ENCODE measurements around the gene KCNK6. TPM values are rescaled to one million over a fixed set of nuclear protein-coding genes. Genes with fewer than 3 reads are reported as not detected.

Gene KCNK6
- polyA plus RNA-seq, 1 donor (not counting 4 experiments of a cell fraction or from before 2014, with no cell fraction given): 23.9 TPM

- H3K36me3 ChIP-seq (ENCODE audit: control insufficient read depth in 2 of 2, extremely low read depth in 1 of 2, insufficient read depth in 2 of 2, low read length in 2 of 2): peaks cover 14 to 46% of the 10 kb centered on the region in 2 experiments
- H3K9me1 ChIP-seq (ENCODE audit: control insufficient read depth, extremely low read depth, insufficient read depth, low read length): peaks cover 8% of the 10 kb centered on the region
- H2AFZ ChIP-seq (ENCODE audit: control insufficient read depth, low read length): no peak overlapping the region
- TF ChIP-seq CTCF (optimal IDR thresholded peaks at IDR 0.05 in 1 of 3, IDR thresholded peaks at IDR 0.05 in 1 of 3, conservative IDR thresholded peaks at IDR 0.05 in 1 of 3; ENCODE audit: extremely low read depth in 1 of 3, insufficient read depth in 2 of 3, low read length in 3 of 3): no peak
- TF ChIP-seq EZH2 (IDR thresholded peaks at IDR 0.05; ENCODE audit: low read length): no peak
- peak overlapping the region; percentile 22 for H3K27ac ChIP-seq (ENCODE audit: control insufficient read depth, insufficient read depth, low read length)
- peaks cover 96% of the 10 kb centered on the region for H3K79me2 ChIP-seq (ENCODE audit: control insufficient read depth, insufficient read depth, low read length)
- H3K4me2 ChIP-seq (ENCODE audit: control insufficient read depth, extremely low read depth, insufficient read depth, low read depth, low read length): no peak overlapping the region
- H3K27me3 ChIP-seq (ENCODE audit: control insufficient read depth, extremely low read depth, insufficient read depth, low read length): no peaks in the 10 kb centered on the region
- DNase-seq (ENCODE audit: low read depth, low spot score) (no peak), FAIRE-seq (no peak)
- no peaks in the 10 kb centered on the region for H3K9me3 ChIP-seq (ENCODE audit: control insufficient read depth, low read depth, low read length)
- peaks cover 33% of the 10 kb centered on the region for H3K4me1 ChIP-seq (ENCODE audit: control insufficient read depth, extremely low read depth, insufficient read depth, low read length)
- H3K4me3 ChIP-seq (ENCODE audit: control insufficient read depth in 2 of 3, extremely low read depth in 1 of 3, insufficient read depth in 2 of 3, low read depth in 1 of 3, low read length in 3 of 3): no peak overlapping the region
- H3K9ac ChIP-seq (ENCODE audit: control insufficient read depth, extremely low read depth, insufficient read depth, low read length): no peak overlapping the region
- peaks cover 51% of the 10 kb centered on the region for H4K20me1 ChIP-seq (ENCODE audit: control insufficient read depth, extremely low read depth, insufficient read depth, low read length)
- dilution Hi-C loops (cut with MboI; ENCODE audit: extremely low pct_ligation_motif_present, low sequenced_read_pairs): no loop called here
Measured at GRCh38 chr19:38277969-38278680, 41.5 kb upstream of the KCNK6 start.

- no peak overlapping the region for H3K27ac ChIP-seq (ENCODE audit: control insufficient read depth, insufficient read depth, low read length)
- peaks cover 33% of the 10 kb centered on the region for H3K4me1 ChIP-seq (ENCODE audit: control insufficient read depth, extremely low read depth, insufficient read depth, low read length)
- H3K4me2 ChIP-seq (ENCODE audit: control insufficient read depth, extremely low read depth, insufficient read depth, low read depth, low read length): no peak overlapping the region
- H3K9me1 ChIP-seq (ENCODE audit: control insufficient read depth, extremely low read depth, insufficient read depth, low read length): peaks cover 8% of the 10 kb centered on the region
- no peaks in the 10 kb centered on the region for H3K9me3 ChIP-seq (ENCODE audit: control insufficient read depth, low read depth, low read length)
- H3K79me2 ChIP-seq (ENCODE audit: control insufficient read depth, insufficient read depth, low read length): peaks cover 95% of the 10 kb centered on the region
- H3K9ac ChIP-seq (ENCODE audit: control insufficient read depth, extremely low read depth, insufficient read depth, low read length): no peak overlapping the region
- H3K27me3 ChIP-seq (ENCODE audit: control insufficient read depth, extremely low read depth, insufficient read depth, low read length): no peaks in the 10 kb centered on the region
- TF ChIP-seq CTCF (optimal IDR thresholded peaks at IDR 0.05 in 1 of 3, IDR thresholded peaks at IDR 0.05 in 1 of 3, conservative IDR thresholded peaks at IDR 0.05 in 1 of 3; ENCODE audit: extremely low read depth in 1 of 3, insufficient read depth in 2 of 3, low read length in 3 of 3) (no peak), EZH2 (IDR thresholded peaks at IDR 0.05; ENCODE audit: low read length) (no peak)
- H2AFZ ChIP-seq (ENCODE audit: control insufficient read depth, low read length): no peak overlapping the region
- dilution Hi-C loops (cut with MboI; ENCODE audit: extremely low pct_ligation_motif_present, low sequenced_read_pairs): no loop called here
- FAIRE-seq: no peak
- DNase-seq (ENCODE audit: low read depth, low spot score): no peak
- H3K4me3 ChIP-seq (ENCODE audit: control insufficient read depth in 2 of 3, extremely low read depth in 1 of 3, insufficient read depth in 2 of 3, low read depth in 1 of 3, low read length in 3 of 3): no peak overlapping the region
- peaks cover 14 to 45% of the 10 kb centered on the region in 2 experiments for H3K36me3 ChIP-seq (ENCODE audit: control insufficient read depth in 2 of 2, extremely low read depth in 1 of 2, insufficient read depth in 2 of 2, low read length in 2 of 2)
- H4K20me1 ChIP-seq (ENCODE audit: control insufficient read depth, extremely low read depth, insufficient read depth, low read length): peaks cover 50% of the 10 kb centered on the region
Measured at GRCh38 chr19:38278751-38279150, 40.9 kb upstream of the KCNK6 start.
